Tibial nerve (tissue), 4 donors: Measurements from ENCODE around the gene SLC7A10. TPM values are rescaled to one million over a fixed set of nuclear protein-coding genes. Genes with fewer than 3 reads are reported as not detected.

Source experiments
- DNase-seq, 2 donors: peaks; one replicate each; pipeline ENCODE4 v3.0.0-alpha.2; 2019; ENCODE audit warnings: low spot score in 2 of 2
- H3K27ac ChIP-seq, 4 donors: fragments of 200-600 bp; sonication (generic) in 3 of 4; one replicate each; pipeline ENCODE4 v1.5.1; 2017 to 2019; ENCODE audit warnings: mild to moderate bottlenecking in 1 of 4
- H3K27me3 ChIP-seq, 2 donors: fragments of 200-600 bp; sonication (generic) in 1 of 2; one replicate each; pipeline versions ENCODE4 v1.5.1 to v1.6.0; 2017 to 2019
- H3K36me3 ChIP-seq, 3 donors: fragments of 200-600 bp; sonication (generic); one replicate each; pipeline ENCODE4 v1.5.1; 2018 to 2019
- H3K4me1 ChIP-seq, 4 donors: fragments of 200-600 bp; sonication (generic) in 3 of 4; one replicate each; pipeline ENCODE4 v1.5.1; 2017 to 2019
- H3K4me3 ChIP-seq, 4 donors: fragments of 200-600 bp; sonication (generic) in 3 of 4; one replicate each; pipeline ENCODE4 v1.5.1; 2017 to 2019; ENCODE audit warnings: mild to moderate bottlenecking in 1 of 4, moderate library complexity in 1 of 4
- H3K9me3 ChIP-seq, 4 donors: fragments of 200-600 bp; sonication (generic) in 3 of 4; one replicate each; pipeline ENCODE4 v1.5.1; 2017 to 2019
- EP300 ChIP-seq, 2 donors: sonication (generic); formaldehyde crosslinking; IDR thresholded peaks; one replicate each; pipeline ENCODE4 v1.6.1; 2017; ENCODE audit warnings: antibody characterized with exemption in 2 of 2, mild to moderate bottlenecking in 1 of 2
- POLR2A ChIP-seq, 2 donors: fragments of 450-650 bp; IDR thresholded peaks; one replicate each; pipeline ENCODE4 v1.6.1; 2017; ENCODE audit warnings: antibody characterized with exemption in 2 of 2, mild to moderate bottlenecking in 2 of 2, moderate library complexity in 2 of 2
- WGBS, 2 donors: methylation state at CpG; one replicate each; pipeline ENCODE4 v1.1.5; 2018; 5-methylcytosine and 5-hydroxymethylcytosine counted together
- total RNA-seq, 4 donors: library from RNA; depleted of rRNA; stranded (reverse); fragments of >200 nt; gene quantifications; one replicate each; pipeline ENCODE4 v1.1.0, GENCODE V29; 2016
- TF ChIP-seq, protein P1 (sequence below), 5 experiments: fragments of 200-600 bp in 3 of 5; fragments of 450-650 bp in 2 of 5; sonication (generic) in 3 of 5; IDR thresholded peaks; one replicate each; pipeline ENCODE4 v1.5.1; 2016 to 2019; ENCODE audit warnings: antibody characterized with exemption in 5 of 5, mild to moderate bottlenecking in 3 of 5, moderate library complexity in 2 of 5

The SLC7A10 gene
- total RNA-seq, 4 donors from 2014 or later: 4.3 to 25.8 (median 13.2) TPM

DNA sequence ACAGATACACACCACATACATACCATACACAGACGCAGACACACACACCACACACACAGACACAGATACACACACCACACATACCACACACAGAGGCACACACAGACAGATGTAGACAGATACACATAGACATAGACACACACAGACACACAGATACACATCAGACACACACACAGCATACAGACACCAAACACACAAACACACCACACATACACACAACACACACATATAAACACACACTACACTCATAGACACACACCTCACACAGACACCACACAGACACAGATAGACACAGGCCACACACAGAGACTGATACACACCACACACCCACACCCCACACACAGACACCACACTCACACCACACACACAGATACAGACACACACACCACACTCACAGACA lies 24.9 kb upstream of the SLC7A10 start:
- no peaks in the 10 kb centered on the region for H3K36me3 ChIP-seq
- H3K4me1 ChIP-seq: peaks cover 0 to 7% (median 0%) of the 10 kb centered on the region in 4 donors
- H3K27ac ChIP-seq: no peak overlapping the region
- WGBS, 2 donors: 93 to 100% methylated on average over 1 of the region's 1 CpG
- H3K27me3 ChIP-seq: peaks cover 0 to 20% of the 10 kb centered on the region in 2 donors
- TF ChIP-seq POLR2A (IDR thresholded peaks at IDR 0.05): no peak
- TF ChIP-seq, protein P1, sequence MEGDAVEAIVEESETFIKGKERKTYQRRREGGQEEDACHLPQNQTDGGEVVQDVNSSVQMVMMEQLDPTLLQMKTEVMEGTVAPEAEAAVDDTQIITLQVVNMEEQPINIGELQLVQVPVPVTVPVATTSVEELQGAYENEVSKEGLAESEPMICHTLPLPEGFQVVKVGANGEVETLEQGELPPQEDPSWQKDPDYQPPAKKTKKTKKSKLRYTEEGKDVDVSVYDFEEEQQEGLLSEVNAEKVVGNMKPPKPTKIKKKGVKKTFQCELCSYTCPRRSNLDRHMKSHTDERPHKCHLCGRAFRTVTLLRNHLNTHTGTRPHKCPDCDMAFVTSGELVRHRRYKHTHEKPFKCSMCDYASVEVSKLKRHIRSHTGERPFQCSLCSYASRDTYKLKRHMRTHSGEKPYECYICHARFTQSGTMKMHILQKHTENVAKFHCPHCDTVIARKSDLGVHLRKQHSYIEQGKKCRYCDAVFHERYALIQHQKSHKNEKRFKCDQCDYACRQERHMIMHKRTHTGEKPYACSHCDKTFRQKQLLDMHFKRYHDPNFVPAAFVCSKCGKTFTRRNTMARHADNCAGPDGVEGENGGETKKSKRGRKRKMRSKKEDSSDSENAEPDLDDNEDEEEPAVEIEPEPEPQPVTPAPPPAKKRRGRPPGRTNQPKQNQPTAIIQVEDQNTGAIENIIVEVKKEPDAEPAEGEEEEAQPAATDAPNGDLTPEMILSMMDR (IDR thresholded peaks at IDR 0.05): no peak
- no peak for TF ChIP-seq EP300 (IDR thresholded peaks at IDR 0.05)
- no peak for DNase-seq
- H3K9me3 ChIP-seq: peaks cover 0 to 8% (median 0%) of the 10 kb centered on the region in 4 donors
- no peak overlapping the region for H3K4me3 ChIP-seq

DNA sequence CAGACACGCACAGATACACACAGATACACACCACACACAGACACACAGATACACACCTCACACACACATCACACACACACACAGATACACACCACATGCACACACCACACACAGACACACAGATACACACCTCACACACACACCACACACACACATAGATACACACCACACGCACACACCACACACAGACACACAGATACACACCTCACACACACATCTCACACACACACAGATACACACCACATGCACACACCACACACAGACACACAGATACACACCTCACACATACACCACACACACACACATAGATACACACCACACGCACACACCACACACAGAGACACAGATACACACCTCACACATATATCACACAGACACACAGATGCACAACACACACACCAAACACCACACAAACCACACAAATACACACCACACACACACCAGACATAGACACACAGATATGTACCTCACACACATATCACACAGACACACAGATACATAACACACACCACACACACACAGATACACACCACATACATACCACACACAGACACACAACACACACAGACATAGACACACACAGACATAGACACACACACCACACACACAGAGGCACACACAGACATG lies 24.2 kb upstream of the SLC7A10 start:
- TF ChIP-seq, protein P1 (IDR thresholded peaks at IDR 0.05): no peak
- DNase-seq: no peak
- peaks cover 0 to 7% (median 0%) of the 10 kb centered on the region in 4 donors for H3K4me1 ChIP-seq
- H3K27ac ChIP-seq: no peak overlapping the region
- H3K36me3 ChIP-seq: no peaks in the 10 kb centered on the region
- H3K4me3 ChIP-seq: no peak overlapping the region
- peaks cover 0 to 20% of the 10 kb centered on the region in 2 donors for H3K27me3 ChIP-seq
- WGBS, 2 donors: 70 to 85% methylated on average over 3 of the region's 3 CpGs
- peaks cover 0 to 10% (median 0%) of the 10 kb centered on the region in 4 donors for H3K9me3 ChIP-seq

DNA sequence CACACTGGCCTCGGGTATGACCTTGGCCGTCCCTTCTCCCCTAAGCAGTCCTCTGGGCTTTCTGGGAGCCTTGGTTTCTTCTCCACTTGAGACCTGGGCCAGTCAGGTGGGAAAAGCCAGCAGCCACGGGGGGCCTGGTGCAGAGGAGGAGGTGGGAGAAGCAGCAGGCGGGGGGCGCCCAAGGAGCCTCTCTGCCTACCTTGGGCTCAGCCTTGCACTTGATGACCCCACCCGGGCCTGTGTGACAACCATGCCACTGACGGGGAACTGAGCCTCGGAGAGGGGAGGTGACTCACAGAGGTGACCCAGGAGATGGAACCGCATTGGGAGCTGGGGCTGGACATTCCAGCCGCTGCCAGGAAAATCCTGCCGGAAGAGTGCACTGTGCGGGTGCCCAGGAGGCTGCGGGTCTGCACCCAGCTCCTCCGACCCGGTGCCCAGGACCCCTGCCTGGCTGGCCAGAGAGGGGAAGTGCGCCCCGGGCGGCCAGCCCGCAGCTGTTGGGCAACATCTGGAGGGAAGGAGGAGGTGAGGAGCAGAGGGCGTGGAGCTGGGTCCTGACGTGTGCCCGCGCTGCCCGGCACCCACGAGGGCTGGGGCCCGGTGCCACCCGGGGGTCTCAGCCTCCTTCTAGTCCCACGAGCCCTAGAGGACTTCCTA lies 23.4 kb upstream of the SLC7A10 start:
- Histone ChIP-seq H3K27ac (no peak overlapping the region), H3K4me3 (no peak overlapping the region), H3K9me3 (peaks cover 0 to 10% (median 0%) of the 10 kb centered on the region in 4 donors), H3K36me3 (no peaks in the 10 kb centered on the region), H3K4me1 (peaks cover 0 to 7% (median 0%) of the 10 kb centered on the region in 4 donors), H3K27me3 (peaks cover 0 to 20% of the 10 kb centered on the region in 2 donors)
- DNase-seq: no peak
- WGBS, 2 donors: 49 to 51% methylated on average over 19 to 27 of the region's 28 CpGs
- TF ChIP-seq POLR2A (IDR thresholded peaks at IDR 0.05) (no peak), EP300 (IDR thresholded peaks at IDR 0.05) (no peak)
- TF ChIP-seq, protein P1 (IDR thresholded peaks at IDR 0.05): no peak

DNA sequence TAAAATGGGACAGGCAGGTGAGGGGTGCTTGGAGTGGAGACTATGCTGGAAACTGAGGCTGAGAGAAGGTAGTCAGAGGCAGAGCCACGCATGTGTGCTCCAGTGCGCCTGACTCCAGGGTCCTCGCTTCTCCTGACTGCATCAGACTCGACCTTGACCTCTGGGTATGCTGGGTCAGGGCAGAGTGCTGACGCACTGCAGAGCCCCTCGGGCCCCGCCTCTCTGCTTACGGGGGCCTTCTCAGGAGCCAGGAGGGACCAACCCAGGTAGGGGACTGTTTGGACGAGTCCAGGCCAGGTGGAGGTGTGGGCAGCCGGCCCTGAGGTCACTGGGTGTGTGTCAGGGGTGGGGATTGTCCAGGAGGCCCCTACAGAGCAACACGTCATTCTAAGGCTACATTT lies 22.9 kb upstream of the SLC7A10 start:
- H3K27me3 ChIP-seq: peaks cover 0 to 20% of the 10 kb centered on the region in 2 donors
- no peak for DNase-seq
- 57 to 66% methylated on average over 10 to 11 of the region's 11 CpGs for WGBS, 2 donors
- TF ChIP-seq, protein P1 (IDR thresholded peaks at IDR 0.05): no peak
- TF ChIP-seq EP300 (IDR thresholded peaks at IDR 0.05): no peak
- no peak for TF ChIP-seq POLR2A (IDR thresholded peaks at IDR 0.05)
- H3K36me3 ChIP-seq: no peaks in the 10 kb centered on the region
- no peak overlapping the region for H3K27ac ChIP-seq
- H3K4me3 ChIP-seq: no peak overlapping the region
- H3K9me3 ChIP-seq: peaks cover 0 to 10% (median 0%) of the 10 kb centered on the region in 4 donors
- H3K4me1 ChIP-seq: peaks cover 0 to 7% (median 0%) of the 10 kb centered on the region in 4 donors

DNA sequence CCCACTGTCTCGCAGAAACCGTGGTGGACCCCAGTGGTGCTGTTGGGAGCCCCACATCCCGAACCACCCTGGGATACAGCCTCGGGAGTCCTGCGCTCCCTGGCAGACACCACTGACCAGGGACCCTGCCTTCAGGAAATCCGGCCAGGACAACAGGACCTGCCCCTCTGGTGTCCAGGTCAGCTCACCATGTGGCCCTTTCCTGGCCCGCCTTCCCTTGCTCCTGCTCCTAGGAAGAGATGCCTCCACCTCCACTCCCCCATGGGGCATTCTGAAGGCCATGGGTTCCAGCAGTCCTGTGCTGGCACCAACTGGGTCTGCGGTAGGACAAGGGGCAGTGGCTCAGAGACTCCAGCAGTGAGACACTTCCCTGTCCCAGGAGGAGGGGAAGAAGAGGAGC lies 22.5 kb upstream of the SLC7A10 start:
- Histone ChIP-seq H3K27me3 (peaks cover 0 to 20% of the 10 kb centered on the region in 2 donors), H3K27ac (no peak overlapping the region), H3K4me1 (peaks cover 0 to 4% (median 0%) of the 10 kb centered on the region in 4 donors), H3K36me3 (no peaks in the 10 kb centered on the region), H3K4me3 (no peak overlapping the region), H3K9me3 (peaks cover 0 to 10% (median 0%) of the 10 kb centered on the region in 4 donors)
- DNase-seq: no peak
- TF ChIP-seq EP300 (IDR thresholded peaks at IDR 0.05) (no peak), POLR2A (IDR thresholded peaks at IDR 0.05) (no peak)
- TF ChIP-seq, protein P1 (IDR thresholded peaks at IDR 0.05): no peak
- WGBS, 2 donors: 80 to 90% methylated on average over 8 of the region's 8 CpGs
